WTC11 (cell line): Measurements from ENCODE around the gene UBTD1. TPM values are rescaled to one million over a fixed set of nuclear protein-coding genes. Genes with fewer than 3 reads are reported as not detected.

Source experiments
- ATF3 ChIP-seq: sonication (generic); formaldehyde crosslinking; conservative IDR thresholded peaks from 2 replicates; pipeline ENCODE4 v1.8.1; 2022; ENCODE audit warnings: mild to moderate bottlenecking, missing genetic modification reagents
- ATF6 ChIP-seq: sonication (generic); formaldehyde crosslinking; IDR thresholded peaks from 2 replicates; pipeline ENCODE4 v1.8.1; 2023; ENCODE audit warnings: mild to moderate bottlenecking, missing genetic modification reagents
- CTCF ChIP-seq: fragments of 200-600 bp; IDR thresholded peaks from 2 replicates; pipeline ENCODE4 v1.8.0; 2022; ENCODE audit warnings: antibody characterized with exemption
- ESRRA ChIP-seq: sonication (generic); formaldehyde crosslinking; IDR thresholded peaks from 2 replicates; pipeline ENCODE4 v1.8.1; 2022; ENCODE audit warnings: mild to moderate bottlenecking, missing genetic modification reagents, borderline replicate concordance
- FOXP1 ChIP-seq: sonication (generic); formaldehyde crosslinking; IDR thresholded peaks from 2 replicates; pipeline ENCODE4 v1.8.0; 2022; ENCODE audit warnings: missing genetic modification reagents, mild to moderate bottlenecking, moderate library complexity, borderline replicate concordance
- FOXP4 ChIP-seq: sonication (generic); formaldehyde crosslinking; IDR thresholded peaks from 2 replicates; pipeline ENCODE4 v1.8.0; 2022; ENCODE audit warnings: mild to moderate bottlenecking, missing genetic modification reagents
- GABPB1 ChIP-seq: sonication (generic); formaldehyde crosslinking; IDR thresholded peaks from 2 replicates; pipeline ENCODE4 v1.8.1; 2023; ENCODE audit warnings: mild to moderate bottlenecking, missing genetic modification reagents
- GRHL2 ChIP-seq: fragments of 250-450 bp; sonication (Bioruptor Pico); IDR thresholded peaks from 2 replicates; pipeline ENCODE4 v1.8.0; 2022; ENCODE audit warnings: mild to moderate bottlenecking, moderate library complexity; ENCODE audit not compliant: insufficient replicate concordance, severe bottlenecking
- HMGA2 ChIP-seq: fragments of 250-450 bp; sonication (Bioruptor Pico); IDR thresholded peaks from 2 replicates; pipeline ENCODE4 v1.4.0; 2021; ENCODE audit warnings: mild to moderate bottlenecking, moderate library complexity
- JAZF1 ChIP-seq: fragments of 250-450 bp; sonication (Bioruptor Pico); IDR thresholded peaks from 2 replicates; pipeline ENCODE4 v1.9.0; 2021; ENCODE audit warnings: moderate library complexity, mild to moderate bottlenecking, inconsistent platforms
- JUN ChIP-seq: sonication (generic); formaldehyde crosslinking; IDR thresholded peaks from 2 replicates; pipeline ENCODE4 v1.8.0; 2023; ENCODE audit warnings: mild to moderate bottlenecking, missing genetic modification reagents
- MAX ChIP-seq: sonication (generic); formaldehyde crosslinking; IDR thresholded peaks from 2 replicates; pipeline ENCODE4 v1.8.0; 2022; ENCODE audit warnings: mild to moderate bottlenecking, missing genetic modification reagents
- MLX ChIP-seq: sonication (generic); formaldehyde crosslinking; IDR thresholded peaks from 2 replicates; pipeline ENCODE4 v1.8.1; 2023; ENCODE audit warnings: mild to moderate bottlenecking, missing genetic modification reagents, moderate library complexity
- NFATC4 ChIP-seq: fragments of 250-450 bp; sonication (Bioruptor Pico); IDR thresholded peaks from 2 replicates; pipeline ENCODE4 v1.9.0; 2021; ENCODE audit warnings: mild to moderate bottlenecking
- NFE2L1 ChIP-seq: sonication (generic); formaldehyde crosslinking; IDR thresholded peaks from 2 replicates; pipeline ENCODE4 v1.8.1; 2023; ENCODE audit warnings: missing genetic modification reagents
- NFYB ChIP-seq: sonication (generic); formaldehyde crosslinking; conservative IDR thresholded peaks from 2 replicates; pipeline ENCODE4 v1.8.0; 2022; ENCODE audit warnings: low read depth, missing genetic modification reagents
- NR2C2 ChIP-seq: sonication (generic); formaldehyde crosslinking; IDR thresholded peaks from 2 replicates; pipeline ENCODE4 v1.8.0; 2022; ENCODE audit warnings: mild to moderate bottlenecking, missing genetic modification reagents
- OVOL2 ChIP-seq: fragments of 250-450 bp; sonication (Bioruptor Pico); IDR thresholded peaks from 2 replicates; pipeline ENCODE4 v1.9.0; 2021; ENCODE audit warnings: mild to moderate bottlenecking, borderline replicate concordance
- PRRX2 ChIP-seq: fragments of 250-450 bp; sonication (Bioruptor Pico); IDR thresholded peaks from 2 replicates; pipeline ENCODE4 v1.8.0; 2021; ENCODE audit warnings: mild to moderate bottlenecking
- RORB ChIP-seq: fragments of 250-450 bp; sonication (Bioruptor Pico); IDR thresholded peaks from 2 replicates; pipeline ENCODE4 v1.9.0; 2021; ENCODE audit warnings: mild to moderate bottlenecking
- SMAD3 ChIP-seq: sonication (generic); formaldehyde crosslinking; IDR thresholded peaks from 2 replicates; pipeline ENCODE4 v1.8.0; 2022; ENCODE audit warnings: missing genetic modification reagents, mild to moderate bottlenecking, borderline replicate concordance
- STAT6 ChIP-seq: sonication (generic); formaldehyde crosslinking; conservative IDR thresholded peaks from 2 replicates; pipeline ENCODE4 v1.8.1; 2023; ENCODE audit warnings: mild to moderate bottlenecking, low read depth, missing genetic modification reagents, moderate library complexity
- TP53 ChIP-seq: sonication (generic); formaldehyde crosslinking; IDR thresholded peaks from 2 replicates; pipeline ENCODE4 v1.8.1; 2023; ENCODE audit warnings: mild to moderate bottlenecking, missing genetic modification reagents
- USF1 ChIP-seq: sonication (generic); formaldehyde crosslinking; IDR thresholded peaks from 2 replicates; pipeline ENCODE4 v1.8.0; 2022; ENCODE audit warnings: mild to moderate bottlenecking, missing genetic modification reagents
- ZBTB21 ChIP-seq: sonication (generic); formaldehyde crosslinking; IDR thresholded peaks from 2 replicates; pipeline ENCODE4 v1.8.1; 2023; ENCODE audit warnings: mild to moderate bottlenecking, missing genetic modification reagents, borderline replicate concordance
- ZNF121 ChIP-seq: sonication (generic); formaldehyde crosslinking; IDR thresholded peaks from 2 replicates; pipeline ENCODE4 v1.8.0; 2023; ENCODE audit warnings: missing genetic modification reagents
- ZNF232 ChIP-seq: sonication (generic); formaldehyde crosslinking; IDR thresholded peaks from 2 replicates; pipeline ENCODE4 v1.8.0; 2022; ENCODE audit warnings: mild to moderate bottlenecking, missing genetic modification reagents
- ZNF396 ChIP-seq: fragments of 250-450 bp; sonication (Bioruptor Pico); IDR thresholded peaks from 2 replicates; pipeline ENCODE4 v1.8.0; 2021; ENCODE audit warnings: mild to moderate bottlenecking, moderate library complexity, borderline replicate concordance
- ZNF416 ChIP-seq: fragments of 250-450 bp; sonication (Bioruptor Pico); IDR thresholded peaks from 2 replicates; pipeline ENCODE4 v1.9.0; 2021; ENCODE audit warnings: mild to moderate bottlenecking, inconsistent platforms
- total RNA-seq: library from RNA; stranded (reverse); gene quantifications from 3 replicates; pipeline ENCODE4 v1.2.3, GENCODE V29; 2021

Gene UBTD1
- total RNA-seq, 1 experiment from 2014 or later, result 35.7 TPM

- TF ChIP-seq NR2C2 (CRISPR knock-in tag) (no peak), MLX (CRISPR knock-in tag) (no peak), ZNF396 (CRISPR knock-in tag) (no peak), PRRX2 (CRISPR knock-in tag) (no peak), JAZF1 (CRISPR knock-in tag) (no peak), ATF3 (CRISPR knock-in tag) (no peak), RORB (no peak), ATF6 (no peak), STAT6 (CRISPR knock-in tag) (0 out of 2 replicates have a peak, but pooled peaks have one; percentile 56), NFE2L1 (CRISPR knock-in tag) (no peak), GABPB1 (CRISPR knock-in tag) (0 out of 2 replicates have a peak, but pooled peaks have one; percentile 27), ESRRA (CRISPR knock-in tag) (no peak), CTCF (no peak), TP53 (CRISPR knock-in tag) (peak; percentile 93), OVOL2 (CRISPR knock-in tag) (no peak), ZNF416 (CRISPR knock-in tag) (no peak), ZNF232 (CRISPR knock-in tag) (no peak), NFATC4 (no peak), HMGA2 (no peak), ZBTB21 (CRISPR knock-in tag) (peak; percentile 63; the same call in 1 of the 2 replicates), SMAD3 (CRISPR knock-in tag) (0 out of 2 replicates have a peak, but pooled peaks have one; percentile 33), ZNF121 (CRISPR knock-in tag) (no peak), FOXP1 (no peak; the same call in 1 of the 2 replicates), USF1 (CRISPR knock-in tag) (peak; percentile 98), JUN (peak; percentile 73), GRHL2 (no peak), MAX (CRISPR knock-in tag) (peak; percentile 88), NFYB (CRISPR knock-in tag) (no peak; the same call in 1 of the 2 replicates), FOXP4 (no peak)
Observed at GRCh38 chr10:97498076-97498840, 466 bp upstream of the UBTD1 start, which contains the start of gene MMS19 (continued).
